Endothelial cell of umbilical vein (primary cell): ENCODE data around the gene BMERB1. TPM values are rescaled to one million over a fixed set of nuclear protein-coding genes. Genes with fewer than 3 reads are reported as not detected.

Experiments
- BruUV-seq: library from RNA; stranded (reverse); fragments of 400-500 nt; replicated peaks from 2 replicates; lab custom pipeline; 2021; lab: Mats Ljungman, UMichigan
- CTCF ChIA-PET: fragments of 300-600, 350-600 bp; sonication (Branson Sonifier 250); formaldehyde crosslinking; loops from one replicate; lab custom pipeline; 2021; ENCODE audit warnings: antibody characterized with exemption, inconsistent platforms; lab: Charles Lee
- POLR2A ChIA-PET: fragments of 300-600, 350-600 bp; sonication (Branson Sonifier 250); formaldehyde crosslinking; loops from one replicate; lab custom pipeline; 2021; ENCODE audit warnings: antibody characterized with exemption, inconsistent platforms; lab: Charles Lee
- DNase-seq: peaks from one replicate; pipeline ENCODE4 v3.0.0-alpha.2; 2011; ENCODE audit warnings: low read depth, low spot score
- FAIRE-seq: peaks from 2 replicates; lab custom pipeline; 2011; peaks lifted over from hg19 to GRCh38; lab: Jason Lieb, UNC
- H2AFZ ChIP-seq: 2 replicates; pipeline ENCODE4 v1.6.0; 2012; ENCODE audit warnings: low read depth, low read length, control low read depth, inconsistent platforms
- H3K27ac ChIP-seq: 2 replicates; pipeline ENCODE4 v1.5.1; 2011; ENCODE audit warnings: low read depth, mild to moderate bottlenecking, control low read depth, low read length, moderate library complexity; ENCODE audit not compliant: insufficient read depth
- H3K27me3 ChIP-seq, 2 experiments: 2 replicates each; pipeline versions ENCODE4 v1.6.0 to v1.6.1; 2011; ENCODE audit warnings: low read length in 2 of 2, mixed read lengths in 1 of 2; ENCODE audit not compliant: control insufficient read depth in 2 of 2, insufficient read depth in 2 of 2
- H3K36me3 ChIP-seq, 2 experiments: 2 replicates in 1 of 2; 3 replicates in 1 of 2; pipeline ENCODE4 v1.5.1; 2011; ENCODE audit warnings: low read length in 2 of 2, mild to moderate bottlenecking in 1 of 2, moderate library complexity in 1 of 2; ENCODE audit not compliant: control insufficient read depth in 2 of 2, insufficient read depth in 2 of 2; ENCODE audit errors: extremely low read depth in 1 of 2
- H3K4me1 ChIP-seq: 3 replicates; pipeline ENCODE4 v1.5.1; 2011; ENCODE audit warnings: mild to moderate bottlenecking, low read length; ENCODE audit not compliant: control insufficient read depth, insufficient read depth; ENCODE audit errors: extremely low read depth
- H3K4me2 ChIP-seq: 2 replicates; pipeline ENCODE4 v1.6.1; 2011; ENCODE audit warnings: low read length, control low read depth, mixed read lengths; ENCODE audit not compliant: insufficient read depth
- H3K4me3 ChIP-seq, 3 experiments: fragments of 200-600 bp in 1 of 3; sonication (generic), shearing (Covaris generic) in 1 of 3; replicated peaks in 1 of 3; 2 replicates each; pipeline ENCODE4 v1.5.1; 2011 to 2016; ENCODE audit warnings: control low read depth in 3 of 3, low read length in 3 of 3, mild to moderate bottlenecking in 2 of 3, inconsistent platforms in 1 of 3, low read depth in 1 of 3, moderate library complexity in 1 of 3; ENCODE audit not compliant: insufficient read depth in 1 of 3
- H3K79me2 ChIP-seq: 2 replicates; pipeline ENCODE4 v1.6.0; 2012; ENCODE audit warnings: low read length, inconsistent platforms; ENCODE audit not compliant: control insufficient read depth, insufficient read depth
- H3K9ac ChIP-seq: replicated peaks from 2 replicates; pipeline ENCODE3; 2011; ENCODE audit warnings: low read length, control low read depth; ENCODE audit not compliant: insufficient read depth; ENCODE audit errors: extremely low read depth
- H3K9me1 ChIP-seq: replicated peaks from 3 replicates; pipeline ENCODE4 v1.6.0; 2011; ENCODE audit warnings: mild to moderate bottlenecking, low read length; ENCODE audit not compliant: control insufficient read depth, insufficient read depth; ENCODE audit errors: extremely low read depth
- H3K9me3 ChIP-seq: replicated peaks from 2 replicates; pipeline ENCODE4 v1.5.1; 2012; ENCODE audit warnings: low read length, inconsistent platforms; ENCODE audit not compliant: control insufficient read depth, insufficient read depth
- H4K20me1 ChIP-seq: replicated peaks from 2 replicates; pipeline ENCODE3; 2011; ENCODE audit warnings: mild to moderate bottlenecking, low read length; ENCODE audit not compliant: control insufficient read depth, insufficient read depth; ENCODE audit errors: extremely low read depth
- EZH2 ChIP-seq: IDR thresholded peaks from 2 replicates; pipeline ENCODE4 v1.6.1; 2012; ENCODE audit warnings: borderline replicate concordance, low read depth, mild to moderate bottlenecking, moderate library complexity, low read length, inconsistent platforms; ENCODE audit not compliant: severe bottlenecking
- FOS ChIP-seq: IDR thresholded peaks from 2 replicates; pipeline ENCODE4 v1.6.1; 2011; ENCODE audit warnings: mild to moderate bottlenecking, low read length, moderate library complexity, borderline replicate concordance; ENCODE audit not compliant: insufficient read depth
- GATA2 ChIP-seq: IDR thresholded peaks from 2 replicates; pipeline ENCODE4 v1.7.0; 2011; ENCODE audit warnings: low read depth, mild to moderate bottlenecking, moderate library complexity, mixed read lengths, low read length; ENCODE audit not compliant: insufficient read length, insufficient read depth
- JUN ChIP-seq: IDR thresholded peaks from 2 replicates; pipeline ENCODE4 v1.6.1; 2011; ENCODE audit warnings: borderline replicate concordance, low read depth; ENCODE audit not compliant: insufficient read length, insufficient read depth
- MYC ChIP-seq: IDR thresholded peaks from one replicate; pipeline ENCODE4 v1.6.1; 2011; ENCODE audit warnings: mild to moderate bottlenecking, low read depth, low read length
- POLR2A ChIP-seq: IDR thresholded peaks from 2 replicates; pipeline ENCODE4 v1.6.1; 2012; ENCODE audit warnings: low read depth, mild to moderate bottlenecking, control low read depth, low read length
- POLR2AphosphoS5 ChIP-seq: IDR thresholded peaks from 2 replicates; pipeline ENCODE4 v1.6.1; 2012; ENCODE audit warnings: low read depth, mild to moderate bottlenecking, control low read depth, low read length, moderate library complexity; ENCODE audit not compliant: insufficient read depth
- dilution Hi-C: fragments of 300-500 bp; cut with MboI; formaldehyde crosslinking; loops from one replicate; pipeline ENCODE4 v1.15.0; 2019; ENCODE audit warnings: low sequenced_read_pairs; ENCODE audit not compliant: extremely low pct_ligation_motif_present
- intact Hi-C: fragments of 100-400 bp; cut with micrococcal nuclease; formaldehyde crosslinking; loops from one replicate; pipeline ENCODE4 v1.10.0; 2022
- polyA plus RNA-seq, 4 experiments: library from polyadenylated mRNA; depleted of rRNA in 3 of 4; stranded (reverse) in 3 of 4; unstranded in 1 of 4; fragments of >200 nt; gene quantifications; 2 replicates each; pipeline versions ENCODE4 v1.2.1 to v1.2.3, GENCODE V29; 2011 to 2012; ENCODE audit warnings: missing spikeins in 1 of 4
- total RNA-seq: library from RNA; stranded (reverse); gene quantifications from 2 replicates; pipeline ENCODE4 v1.2.3, GENCODE V29; 2021
- TF ChIP-seq, protein P1 (sequence below): IDR thresholded peaks from 2 replicates; pipeline ENCODE4 v1.6.1; 2011; ENCODE audit not compliant: insufficient read depth, insufficient read length
- TF ChIP-seq, protein P2 (sequence below), 2 donors: IDR thresholded peaks; 1 replicate in 1 of 2; 2 replicates in 1 of 2; pipeline ENCODE4 v1.5.1; 2011; ENCODE audit warnings: low read length in 2 of 2, mild to moderate bottlenecking in 2 of 2, moderate library complexity in 2 of 2, control low read depth in 1 of 2, inconsistent platforms in 1 of 2, low read depth in 1 of 2; ENCODE audit not compliant: insufficient read depth in 1 of 2; ENCODE audit errors: extremely low read depth in 1 of 2

Gene BMERB1
- total and polyA plus RNA-seq, 2 donors (not counting 3 experiments of a cell fraction or from before 2014, with no cell fraction given), result 14.1 to 17.4 TPM

GRCh38 chr16:15530085-15530484 is 95.7 kb downstream of the BMERB1 start:
- TF ChIP-seq JUN, result no peak
- TF ChIP-seq POLR2AphosphoS5, result no peak
- TF ChIP-seq, protein P1, sequence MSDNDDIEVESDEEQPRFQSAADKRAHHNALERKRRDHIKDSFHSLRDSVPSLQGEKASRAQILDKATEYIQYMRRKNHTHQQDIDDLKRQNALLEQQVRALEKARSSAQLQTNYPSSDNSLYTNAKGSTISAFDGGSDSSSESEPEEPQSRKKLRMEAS, result no peak
- no peak for TF ChIP-seq GATA2
- TF ChIP-seq MYC, result no peak
- TF ChIP-seq, protein P2, sequence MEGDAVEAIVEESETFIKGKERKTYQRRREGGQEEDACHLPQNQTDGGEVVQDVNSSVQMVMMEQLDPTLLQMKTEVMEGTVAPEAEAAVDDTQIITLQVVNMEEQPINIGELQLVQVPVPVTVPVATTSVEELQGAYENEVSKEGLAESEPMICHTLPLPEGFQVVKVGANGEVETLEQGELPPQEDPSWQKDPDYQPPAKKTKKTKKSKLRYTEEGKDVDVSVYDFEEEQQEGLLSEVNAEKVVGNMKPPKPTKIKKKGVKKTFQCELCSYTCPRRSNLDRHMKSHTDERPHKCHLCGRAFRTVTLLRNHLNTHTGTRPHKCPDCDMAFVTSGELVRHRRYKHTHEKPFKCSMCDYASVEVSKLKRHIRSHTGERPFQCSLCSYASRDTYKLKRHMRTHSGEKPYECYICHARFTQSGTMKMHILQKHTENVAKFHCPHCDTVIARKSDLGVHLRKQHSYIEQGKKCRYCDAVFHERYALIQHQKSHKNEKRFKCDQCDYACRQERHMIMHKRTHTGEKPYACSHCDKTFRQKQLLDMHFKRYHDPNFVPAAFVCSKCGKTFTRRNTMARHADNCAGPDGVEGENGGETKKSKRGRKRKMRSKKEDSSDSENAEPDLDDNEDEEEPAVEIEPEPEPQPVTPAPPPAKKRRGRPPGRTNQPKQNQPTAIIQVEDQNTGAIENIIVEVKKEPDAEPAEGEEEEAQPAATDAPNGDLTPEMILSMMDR (IDR thresholded peaks at IDR 0.05; ENCODE audit: extremely low read depth in 1 of 2, insufficient read depth in 1 of 2, low read depth in 1 of 2, low read length in 2 of 2), result no peak
- TF ChIP-seq EZH2, result no peak
- no peak for TF ChIP-seq POLR2A
- TF ChIP-seq FOS, result no peak
- no peaks in the 10 kb centered on the region for H3K9me1 ChIP-seq
- H3K9me3 ChIP-seq, result no peaks in the 10 kb centered on the region
- intact Hi-C loops (no loop called here), dilution Hi-C loops (no loop called here)
- no peak overlapping the region for H3K4me2 ChIP-seq
- H3K79me2 ChIP-seq, result no peaks in the 10 kb centered on the region
- no peak for DNase-seq
- ChIA-PET POLR2A (no interaction called here), CTCF (no interaction called here)
- no peak overlapping the region for H2AFZ ChIP-seq
- no peak overlapping the region for H3K4me3 ChIP-seq
- no peaks in the 10 kb centered on the region for H4K20me1 ChIP-seq
- no peak for FAIRE-seq
- BruUV-seq, result no TSS peak
- H3K36me3 ChIP-seq, result no peaks in the 10 kb centered on the region
- H3K27me3 ChIP-seq, result no peaks in the 10 kb centered on the region
- no peaks in the 10 kb centered on the region for H3K4me1 ChIP-seq
- no peak overlapping the region for H3K9ac ChIP-seq
- no peak overlapping the region for H3K27ac ChIP-seq
